ENCODE results near the gene RPL35A.
"Not testable (repeated sequence)": the region's sequence is repeated elsewhere in the genome, so short reads cannot be mapped to it uniquely, and the experiment has no call there.

RPL35A gene

DNA sequence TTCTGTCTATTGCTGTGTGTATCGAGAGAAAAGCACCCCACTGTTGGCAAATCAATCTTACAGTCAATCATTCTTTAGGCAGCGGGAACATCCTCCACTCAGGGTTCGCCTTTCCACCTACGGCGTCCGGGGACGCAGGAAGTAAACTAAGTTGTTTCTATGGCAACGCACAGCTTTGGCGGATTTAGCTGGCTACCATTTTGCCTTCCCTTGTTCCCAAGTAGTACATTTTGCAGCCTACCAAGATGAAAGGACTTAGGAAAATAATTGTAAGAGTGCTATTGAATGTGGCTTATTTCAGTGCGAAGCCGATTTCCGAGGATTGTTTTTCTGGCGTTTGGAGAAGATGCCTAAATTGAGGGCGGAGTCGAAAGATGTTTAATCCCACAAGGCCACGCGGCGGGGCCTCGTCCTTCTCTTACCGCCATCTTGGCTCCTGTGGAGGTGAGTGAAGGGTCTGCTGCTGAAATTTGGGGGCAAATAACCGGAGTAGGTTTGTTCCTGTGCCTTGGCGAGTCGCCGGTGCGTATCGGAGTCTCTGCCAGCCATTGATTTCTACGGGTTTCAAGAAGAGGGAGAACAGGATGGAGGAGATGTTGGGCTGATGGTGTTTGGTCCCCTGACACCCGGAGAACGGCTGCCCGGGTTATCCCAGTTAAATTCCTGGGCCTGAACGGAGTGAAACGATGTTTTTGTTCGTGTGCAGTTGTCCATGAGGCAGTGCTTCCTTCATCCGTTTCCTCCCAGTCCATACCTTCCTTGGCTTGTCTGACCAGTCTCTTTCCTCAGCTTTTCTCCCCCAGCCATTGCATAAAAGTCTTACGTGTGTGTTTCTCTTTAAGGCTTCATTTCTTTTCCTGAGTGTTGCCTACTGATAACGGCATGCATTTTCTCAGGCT lies at the start of gene RPL35A:
Gene RPL35A, plus strand, starts transcription at position 413 of the 899 bp plus-strand sequence. CDS start 778 bp downstream, outside the sequence.
- DNase-seq (ENCODE audit: low spot score) = peak; percentile 91

DNA sequence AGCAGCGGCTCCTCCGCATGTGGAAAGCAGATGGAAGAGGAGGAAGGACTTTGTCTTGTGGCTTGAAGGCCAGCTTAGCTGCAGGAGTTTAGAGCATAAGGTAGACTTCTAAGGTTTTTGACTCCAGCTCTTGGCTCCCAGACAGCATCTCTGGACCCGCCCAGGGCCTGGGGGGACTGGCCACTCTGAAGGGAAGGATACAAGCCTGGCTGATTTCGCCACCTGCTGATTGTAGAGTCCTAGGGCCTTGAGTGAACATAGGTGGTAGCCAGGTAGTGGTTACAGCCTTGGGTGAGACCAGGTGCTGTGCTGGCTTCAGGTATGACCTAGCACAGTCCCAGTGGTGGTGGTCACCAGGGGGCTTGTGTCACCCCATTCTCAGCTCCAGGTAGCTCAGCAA lies 48.4 kb upstream of the RPL35A start:
- no peak for DNase-seq (ENCODE audit: low spot score)

DNA sequence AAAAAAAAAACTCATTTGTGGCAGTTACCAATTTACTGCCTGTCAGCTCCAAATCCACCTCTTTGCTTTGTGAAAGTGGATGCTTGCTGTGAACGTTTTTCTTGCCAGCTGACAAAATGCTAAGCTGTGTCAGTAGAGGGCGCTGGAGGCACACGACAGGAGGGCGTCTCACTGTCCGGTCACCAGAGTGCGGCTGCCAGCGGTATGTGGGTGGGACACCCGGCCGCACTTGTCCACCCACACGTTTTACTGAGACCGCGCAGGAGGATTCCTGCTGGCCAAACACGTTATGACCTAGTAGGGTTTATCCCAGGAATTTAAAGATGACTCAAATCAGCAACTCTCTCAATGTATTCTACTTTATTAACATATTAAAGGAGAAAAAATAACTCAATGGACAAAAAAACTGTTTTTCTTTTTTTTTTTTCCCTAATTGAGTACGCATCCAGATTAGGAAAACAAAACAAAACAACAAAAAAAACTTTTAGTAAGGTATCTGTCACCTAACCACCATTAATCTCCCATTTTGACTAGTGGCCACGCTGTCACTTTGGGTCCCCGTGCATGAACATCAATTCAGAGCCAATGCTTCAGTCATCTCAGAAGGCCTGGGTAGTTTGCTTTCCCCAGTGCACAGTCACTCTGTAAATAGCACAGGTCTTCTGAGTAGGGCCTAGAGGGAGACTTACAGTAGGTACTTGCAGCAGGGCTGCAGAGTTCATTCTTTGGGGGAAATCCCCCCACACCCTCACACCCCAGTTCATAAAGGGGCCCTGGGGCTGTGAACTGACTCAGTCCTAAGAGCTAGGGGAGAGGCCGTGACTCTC lies 43.8 kb upstream of the RPL35A start:
- DNase-seq (ENCODE audit: low spot score) = peak; percentile 89

DNA sequence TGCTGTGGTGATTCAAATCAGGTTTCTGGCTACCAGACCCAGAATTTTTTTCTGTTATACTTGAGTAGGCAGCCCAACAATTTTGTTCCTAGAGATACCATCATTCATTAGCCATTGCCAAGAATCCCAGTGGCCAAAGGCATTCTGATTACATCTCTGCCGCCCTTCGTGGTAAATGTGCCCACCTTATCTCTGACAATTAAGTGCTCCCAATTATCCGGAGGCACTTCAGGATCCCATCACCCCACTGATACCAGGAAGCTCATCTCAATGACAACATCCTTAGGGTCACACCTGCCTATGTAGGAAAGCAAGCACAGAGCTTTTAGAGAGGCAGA lies 43.2 kb upstream of the RPL35A start:
- DNase-seq (ENCODE audit: low spot score) = no peak

DNA sequence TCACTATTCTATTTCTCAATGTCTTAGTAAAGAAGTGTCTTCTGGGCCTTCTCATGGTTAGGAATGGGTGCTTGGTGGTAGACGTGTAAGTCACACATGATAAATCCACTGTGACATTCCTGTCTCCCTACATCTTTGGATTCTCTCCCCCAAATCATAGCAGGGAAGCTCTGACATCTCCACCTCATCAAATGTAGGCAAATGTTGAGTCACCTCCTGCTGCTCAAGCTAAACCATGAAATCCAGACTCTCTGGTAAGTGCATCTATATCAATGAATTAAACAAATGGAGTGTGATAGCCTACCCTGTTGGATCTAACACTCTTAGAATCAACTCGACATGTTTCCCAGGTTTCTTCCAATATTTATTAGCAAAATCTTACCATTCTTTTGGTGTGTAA lies 42.8 kb upstream of the RPL35A start:
- DNase-seq (ENCODE audit: low spot score) = no peak

DNA sequence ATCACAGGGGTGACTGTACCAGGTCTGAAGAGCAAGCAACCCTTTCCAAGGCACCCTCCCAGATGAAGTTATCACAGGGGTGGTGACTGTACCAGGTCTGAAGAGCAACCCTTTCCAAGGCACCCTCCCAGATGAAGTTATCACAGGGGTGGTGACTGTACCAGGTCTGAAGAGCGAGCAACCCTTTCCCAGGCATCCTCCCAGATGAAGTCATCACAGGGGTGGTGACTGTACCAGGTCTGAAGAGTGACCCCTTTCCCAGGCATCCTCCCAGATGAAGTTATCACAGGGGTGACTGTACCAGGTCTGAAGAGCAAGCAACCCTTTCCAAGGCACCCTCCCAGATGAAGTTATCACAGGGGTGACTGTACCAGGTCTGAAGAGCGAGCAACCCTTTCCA lies 41.4 kb upstream of the RPL35A start:
- DNase-seq (ENCODE audit: low spot score) = not testable (repeated sequence)

DNA sequence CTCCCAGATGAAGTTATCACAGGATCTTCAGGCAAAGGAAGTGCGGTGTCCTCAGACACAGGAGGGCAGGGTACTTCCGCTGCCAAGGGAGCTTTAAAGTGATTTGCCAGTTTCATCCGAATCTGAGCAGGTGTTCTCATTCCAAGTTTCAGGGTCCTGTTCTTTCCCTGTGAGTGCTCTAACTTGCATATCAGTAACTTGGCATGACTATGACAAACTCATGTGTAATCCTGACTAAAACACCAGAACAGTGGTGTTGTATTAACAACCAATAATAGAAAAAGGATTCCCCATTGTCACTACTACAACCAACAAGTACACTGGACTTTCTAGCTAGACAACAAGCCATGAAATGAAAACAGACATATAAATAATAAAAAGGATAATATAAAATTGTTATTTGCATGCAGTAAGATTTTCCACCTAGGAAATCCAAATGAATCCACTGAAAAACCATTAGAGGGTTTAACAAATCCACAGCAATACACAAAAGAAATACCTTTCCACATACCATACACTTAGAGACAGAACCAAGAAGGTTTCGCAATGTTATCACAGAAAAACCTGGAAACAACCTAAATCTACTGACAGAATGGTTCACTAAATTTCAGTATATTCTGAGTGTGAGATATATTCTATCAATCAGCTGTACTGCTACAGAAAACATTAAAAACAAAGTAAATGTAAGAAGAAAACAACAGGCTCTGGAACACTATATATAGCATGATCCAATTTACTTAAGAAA lies 40.9 kb upstream of the RPL35A start:
- no peak for DNase-seq (ENCODE audit: low spot score)

DNA sequence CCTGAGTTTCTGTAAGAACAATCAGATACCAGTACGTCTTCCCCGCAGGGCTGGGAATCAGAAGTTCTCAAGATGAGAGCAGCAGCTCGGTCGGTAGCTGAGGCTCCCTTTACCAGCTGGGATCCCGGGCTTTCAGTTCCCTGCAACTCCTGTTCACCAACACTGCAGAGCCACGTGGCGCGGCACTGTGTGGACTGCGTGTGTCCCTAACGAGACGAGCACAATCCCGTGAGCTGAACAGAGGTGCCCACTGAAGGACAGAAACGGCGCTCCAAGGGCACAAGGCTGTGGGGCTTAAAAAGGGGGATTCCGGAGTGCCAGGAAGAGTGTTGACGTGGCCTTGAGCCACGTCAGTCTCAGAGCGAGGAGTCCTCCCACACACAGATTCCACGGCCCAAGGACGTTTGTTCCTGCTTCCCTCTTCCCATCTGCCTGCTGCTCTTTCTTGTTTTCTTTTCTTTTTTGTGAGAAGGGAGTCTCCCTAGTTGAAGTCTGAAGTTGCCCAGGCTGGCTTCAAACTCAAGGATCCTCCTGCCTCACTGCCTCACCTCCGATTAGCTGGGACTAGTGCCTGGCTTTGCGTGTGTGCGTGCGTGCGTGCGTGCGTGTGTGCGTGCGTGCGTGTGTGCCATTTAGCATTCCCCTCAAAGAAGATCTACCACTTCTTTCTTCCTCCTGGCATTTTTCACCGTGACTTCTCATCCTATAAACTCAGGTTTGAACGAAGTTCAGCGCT lies 37.1 kb upstream of the RPL35A start:
- no peak for DNase-seq (ENCODE audit: low spot score)

DNA sequence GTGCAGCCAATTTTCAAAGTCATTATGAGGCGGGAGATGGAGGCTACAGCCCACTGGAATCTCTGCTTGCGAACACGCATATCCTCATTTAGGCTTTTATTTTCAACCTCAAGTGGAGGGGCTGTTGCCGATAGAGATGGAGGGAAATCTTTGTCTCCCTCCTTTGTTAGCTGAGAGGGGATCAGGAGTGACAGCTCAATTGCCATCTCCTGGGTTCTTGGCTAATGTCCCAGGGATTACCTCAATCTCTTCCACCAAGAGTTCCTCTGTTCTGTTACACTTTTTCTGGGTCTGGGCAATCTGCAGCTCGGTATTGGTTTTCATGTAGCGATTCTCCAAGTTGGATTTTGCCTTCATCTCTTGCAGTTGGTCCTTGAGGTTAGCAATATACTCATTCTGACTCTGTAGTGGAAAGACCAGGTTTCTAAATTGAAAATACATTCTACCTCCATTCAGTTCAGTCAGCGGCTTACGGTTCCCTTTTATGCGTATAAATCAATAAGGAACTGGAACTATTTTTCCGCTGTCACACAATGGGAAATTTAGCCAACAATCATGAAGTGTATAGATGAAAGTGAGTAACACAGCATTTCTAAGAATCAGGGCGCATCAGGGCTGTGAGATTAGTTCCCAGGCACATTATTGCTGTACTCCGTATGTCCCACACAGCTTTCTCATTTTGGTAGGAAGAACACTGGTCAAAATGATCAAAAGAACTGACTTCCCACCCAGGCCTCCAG lies 36.2 kb upstream of the RPL35A start:
- DNase-seq (ENCODE audit: low spot score) = no peak

DNA sequence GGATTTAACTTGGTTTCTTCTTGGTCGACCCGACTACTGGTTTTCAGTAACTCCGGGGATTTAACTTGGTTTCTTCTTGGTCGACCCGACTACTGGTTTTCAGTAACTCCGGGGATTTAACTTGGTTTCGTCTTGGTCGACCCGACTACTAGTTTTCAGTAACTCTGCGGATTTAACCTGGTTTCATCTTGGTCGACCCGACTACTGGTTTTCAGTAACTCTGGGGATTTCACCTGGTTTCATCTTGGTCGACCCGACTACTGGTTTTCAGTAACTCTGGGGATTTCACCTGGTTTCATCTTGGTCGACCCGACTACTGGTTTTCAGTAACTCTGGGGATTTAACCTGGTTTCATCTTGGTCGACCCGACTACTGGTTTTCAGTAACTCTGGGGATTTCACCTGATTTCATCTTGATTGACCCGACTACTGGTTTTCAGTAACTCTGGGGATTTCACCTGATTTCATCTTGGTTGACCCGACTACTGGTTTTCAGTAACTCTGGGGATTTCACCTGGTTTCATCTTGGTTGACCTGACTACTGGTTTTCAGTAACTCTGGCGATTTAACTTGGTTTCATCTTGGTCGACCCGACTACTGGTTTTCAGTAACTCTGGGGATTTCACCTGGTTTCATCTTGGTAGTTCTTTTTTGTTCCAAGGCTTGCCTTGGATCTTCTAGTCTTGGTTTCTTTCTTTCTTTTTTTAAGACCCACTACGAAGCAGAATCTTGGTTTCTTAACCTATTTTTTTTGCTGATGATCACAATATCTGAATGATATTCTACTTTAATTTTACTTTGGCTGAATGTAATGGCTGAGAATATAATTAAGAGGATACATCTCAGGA lies 28.3 kb upstream of the RPL35A start:
- not testable (repeated sequence) for DNase-seq (ENCODE audit: low spot score)

DNA sequence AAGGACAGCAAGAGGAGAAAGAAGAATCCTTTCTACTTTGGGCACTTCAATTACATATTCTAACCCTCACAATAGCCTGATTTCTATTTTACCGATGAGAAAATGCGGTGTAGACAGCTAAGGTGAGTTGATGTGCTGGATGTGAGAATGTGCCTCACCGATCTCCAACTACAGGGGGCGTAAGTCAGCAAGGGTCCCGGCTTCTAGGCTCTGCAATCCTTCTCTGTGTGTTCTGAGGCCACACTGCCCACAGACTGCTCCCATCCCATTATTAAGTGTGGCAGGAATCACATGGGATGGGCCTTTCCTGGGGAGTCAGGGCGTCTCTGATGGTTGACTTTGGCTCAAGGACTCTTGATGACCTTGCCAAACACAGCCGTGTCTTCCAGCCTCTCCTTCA lies 23.6 kb upstream of the RPL35A start:
- no peak for DNase-seq (ENCODE audit: low spot score)

DNA sequence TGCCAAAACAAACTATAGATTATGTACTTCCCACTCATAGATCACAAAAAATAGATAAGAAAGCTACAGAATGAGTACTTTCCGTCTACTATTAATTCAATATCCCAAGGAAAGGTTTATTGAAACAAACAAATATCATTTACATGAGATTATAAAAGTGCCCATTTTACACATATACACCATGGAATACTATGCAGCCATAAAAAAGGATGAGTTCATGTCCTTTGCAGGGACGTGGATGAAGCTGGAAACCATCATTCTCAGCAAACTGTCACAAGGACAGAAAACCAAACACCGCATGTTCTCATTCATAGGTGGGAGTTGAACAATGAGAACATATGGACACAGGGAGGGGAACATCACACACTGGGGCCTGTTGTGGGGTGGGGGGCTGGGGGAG lies 22.4 kb upstream of the RPL35A start:
- not testable (repeated sequence) for DNase-seq (ENCODE audit: low spot score)

DNA sequence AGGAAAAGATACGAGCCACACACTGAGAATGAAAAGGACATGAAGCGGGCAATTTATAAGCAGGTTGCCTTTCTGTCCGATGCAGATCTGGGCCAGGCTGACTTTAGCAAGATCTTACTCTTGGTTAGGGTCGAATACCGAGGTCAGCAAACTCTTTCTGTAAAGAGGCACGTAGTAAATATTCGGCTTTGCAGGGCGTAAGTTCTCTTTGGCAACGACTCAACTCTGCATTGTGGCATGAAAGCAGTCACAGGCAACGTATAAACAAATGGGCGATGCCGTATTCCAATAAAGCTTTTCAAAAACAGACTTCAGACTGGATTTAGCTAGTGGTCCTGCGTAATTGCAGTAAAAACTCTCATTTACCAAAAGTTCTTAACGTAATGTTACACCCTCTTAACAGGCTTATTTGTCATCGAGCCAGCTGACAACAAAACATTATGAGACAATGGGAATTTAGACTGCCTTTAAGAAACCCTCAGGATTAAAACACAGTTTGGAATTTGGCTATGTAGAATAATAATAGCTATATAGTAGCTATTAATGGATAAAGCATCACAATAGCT lies 13.1 kb upstream of the RPL35A start:
- DNase-seq (ENCODE audit: low spot score) = no peak

DNA sequence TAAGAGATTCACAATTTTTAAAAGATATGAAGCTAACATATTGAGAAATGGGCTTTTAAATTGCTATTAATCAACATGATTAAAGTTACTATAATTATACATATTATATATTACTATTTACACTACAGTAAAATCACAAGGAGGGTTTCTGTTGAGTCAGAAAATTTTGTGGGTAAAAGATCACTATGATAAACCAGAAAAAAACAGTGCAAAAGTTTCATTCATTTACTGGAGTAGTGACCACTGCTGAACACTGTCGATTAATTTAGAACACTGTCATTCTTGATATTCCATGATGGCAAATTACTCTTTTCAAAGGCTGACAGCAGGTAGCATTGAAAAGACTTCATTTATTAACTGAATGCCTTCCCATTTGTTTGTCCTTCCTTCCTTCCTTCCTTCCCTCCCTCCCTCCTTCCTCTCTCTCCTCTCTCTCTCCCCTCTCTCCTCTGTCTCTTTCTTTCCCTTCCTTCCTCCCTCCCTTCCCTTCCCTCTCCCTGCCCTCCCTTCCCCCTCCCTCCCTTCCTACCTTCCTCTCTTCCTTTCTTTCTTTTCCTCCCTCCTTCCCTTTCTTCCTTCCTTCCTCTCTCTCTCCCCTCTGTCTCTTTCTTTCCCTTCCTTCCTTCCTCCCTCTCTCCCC lies 9.1 kb upstream of the RPL35A start:
- no peak for DNase-seq (ENCODE audit: low spot score)

DNA sequence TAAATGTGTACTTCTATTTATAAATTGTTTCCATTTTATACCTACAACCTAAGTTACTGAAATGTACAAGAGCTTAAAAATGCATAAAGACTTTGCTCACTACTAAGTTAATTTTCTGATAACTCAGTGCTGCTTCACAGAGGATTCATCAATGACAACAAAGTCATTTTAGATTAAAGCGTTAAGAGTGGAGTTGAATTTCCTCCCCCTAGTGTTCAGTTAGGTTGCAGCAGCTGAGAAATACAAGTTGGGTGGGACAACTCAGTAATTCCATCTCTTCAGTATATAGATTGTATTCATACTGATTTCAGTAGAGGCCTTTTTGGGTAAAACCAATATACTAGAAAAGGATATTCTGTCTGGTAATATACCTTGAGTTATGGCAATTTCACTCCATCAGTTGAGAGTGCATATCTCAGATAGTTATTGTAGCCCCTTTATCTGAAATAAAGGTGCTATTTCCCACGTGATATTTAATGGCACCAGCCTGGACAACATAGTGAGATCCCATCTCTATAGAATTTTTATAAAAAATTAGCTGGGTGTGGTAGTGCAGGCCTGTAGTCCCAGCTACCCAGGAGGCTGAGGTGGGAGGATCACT lies 6.9 kb upstream of the RPL35A start:
- no peak for DNase-seq (ENCODE audit: low spot score)

DNA sequence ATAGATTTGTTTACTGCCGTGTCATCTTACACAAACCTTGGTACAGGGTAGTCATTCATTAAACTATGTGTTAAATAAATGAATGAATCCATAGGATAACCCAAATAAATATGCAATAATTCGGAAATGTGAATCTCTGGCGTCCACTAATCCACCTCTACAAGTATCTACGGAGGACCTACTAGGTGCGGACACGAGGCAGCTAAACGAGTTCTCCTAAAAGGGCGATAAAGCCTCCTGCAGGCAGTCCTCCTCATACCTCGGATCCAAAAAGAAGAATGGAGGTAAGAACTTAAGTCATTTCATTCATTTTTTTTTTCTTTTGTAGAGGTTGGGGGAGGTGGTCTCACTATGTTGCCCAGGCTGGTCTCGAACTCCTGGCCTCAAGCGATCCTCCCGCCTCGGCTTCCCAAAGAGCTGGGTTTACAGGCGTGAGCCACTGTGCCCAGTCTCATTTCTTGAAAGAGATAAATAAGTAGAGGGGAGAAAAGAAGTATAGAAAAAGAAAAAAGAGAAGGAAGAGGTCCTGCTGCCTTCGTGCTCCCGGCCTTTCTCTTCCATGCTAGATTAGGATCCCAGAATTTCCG lies 706 bp upstream of the RPL35A start:
- no peak for DNase-seq (ENCODE audit: low spot score)

DNA sequence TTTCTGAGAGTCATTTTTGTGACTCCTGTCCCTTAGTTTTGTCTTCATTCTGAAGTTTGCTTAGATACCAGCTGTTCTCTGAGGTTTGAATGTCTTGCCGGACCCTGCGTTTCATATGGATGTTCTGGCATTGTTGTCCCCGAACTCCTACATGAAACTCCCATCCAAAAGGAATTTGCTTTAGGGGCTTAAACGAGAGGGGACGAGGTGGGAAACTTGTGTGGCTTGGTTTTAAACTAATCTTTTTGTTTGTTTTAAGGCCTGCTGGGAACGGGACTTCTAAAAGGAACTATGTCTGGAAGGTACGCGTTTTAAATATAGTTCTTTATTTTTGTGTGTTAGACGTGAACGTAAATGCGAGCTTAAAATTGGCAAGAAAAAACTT lies 679 bp downstream of the RPL35A start:
- no peak for DNase-seq (ENCODE audit: low spot score)

DNA sequence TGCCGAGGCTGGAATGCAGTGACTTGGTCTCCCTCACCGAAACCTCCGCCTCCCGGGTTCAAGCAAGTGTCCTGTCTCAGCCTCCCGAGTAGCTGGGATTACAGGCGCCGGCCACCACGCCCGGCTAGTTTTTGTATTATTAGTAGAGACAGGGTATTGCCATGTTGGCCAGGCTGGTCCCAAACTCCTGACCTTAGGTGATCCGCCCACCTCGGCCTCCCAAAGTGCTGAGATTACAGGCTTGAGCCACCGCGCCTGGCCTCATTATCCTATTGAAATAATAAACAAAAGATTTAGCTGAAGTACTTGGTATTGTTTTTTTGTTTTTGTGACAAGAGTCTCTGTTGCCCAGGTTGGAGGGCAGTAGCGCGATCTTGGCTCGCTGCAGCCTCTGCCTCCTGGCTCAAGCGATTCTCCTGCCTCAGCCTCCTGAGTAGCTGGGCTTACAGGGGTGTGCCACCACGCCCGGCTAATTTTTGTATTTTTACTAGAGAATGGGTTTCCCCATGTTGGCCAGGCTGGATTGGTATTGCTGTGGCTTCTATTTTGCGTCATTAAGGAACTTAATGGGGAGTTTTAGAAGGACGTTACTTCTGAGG lies 1.5 kb downstream of the RPL35A start:
- no peak for DNase-seq (ENCODE audit: low spot score)

Measured in left forelimb (tissue), 1 donor.